PC-3 (cell line): ENCODE data around the gene COL1A1. TPM values are rescaled to one million over a fixed set of nuclear protein-coding genes. Genes with fewer than 3 reads are reported as not detected.

Source experiments
- ATAC-seq: fragments of 200-7000 bp; cut with Tn5 transposase; 2 replicates; pipeline ENCODE4 v1.9.1; 2020; ENCODE audit warnings: mild to moderate bottlenecking, moderate library complexity
- BruUV-seq: library from RNA; stranded (reverse); fragments of 400-500 nt; replicated peaks from 2 replicates; lab custom pipeline; 2021; lab: Mats Ljungman, UMichigan
- CTCF ChIA-PET: fragments of 300-600 bp; sonication (Branson Sonifier 250); formaldehyde crosslinking; loops from one replicate; lab custom pipeline; 2022; ENCODE audit warnings: antibody characterized with exemption; lab: Charles Lee
- POLR2A ChIA-PET: fragments of 300-600 bp; sonication (Branson Sonifier 250); formaldehyde crosslinking; loops from one replicate; lab custom pipeline; 2022; ENCODE audit warnings: antibody characterized with exemption; ENCODE audit not compliant: unreplicated experiment; lab: Charles Lee
- DNase-seq: peaks from one replicate; pipeline ENCODE4 v3.0.0-alpha.2; 2015
- H2AFZ ChIP-seq: fragments of 300-600 bp; sonication (generic); 2 replicates; pipeline ENCODE4 v1.6.0; 2016; ENCODE audit warnings: antibody characterized with exemption, low read length
- H3F3A ChIP-seq: fragments of 300-600 bp; sonication (generic); one replicate; pipeline ENCODE4 v1.6.0; 2017; ENCODE audit warnings: antibody characterized with exemption, low read length, control low read depth, mild to moderate bottlenecking; ENCODE audit not compliant: unreplicated experiment
- H3K27ac ChIP-seq: fragments of 300-600 bp; sonication (generic); 2 replicates; pipeline ENCODE4 v1.5.1; 2016; ENCODE audit warnings: mild to moderate bottlenecking, low read length
- H3K27me3 ChIP-seq: fragments of 300-600 bp; sonication (generic); 2 replicates; pipeline ENCODE4 v1.6.1; 2016; ENCODE audit warnings: low read length, mixed read lengths
- H3K36me3 ChIP-seq: fragments of 300-600 bp; sonication (generic); 2 replicates; pipeline ENCODE4 v1.6.1; 2016; ENCODE audit warnings: low read depth, mixed run types, low read length, mixed read lengths
- H3K4me1 ChIP-seq: fragments of 300-600 bp; sonication (generic); 2 replicates; pipeline ENCODE4 v1.5.1; 2016; ENCODE audit warnings: low read length; ENCODE audit not compliant: insufficient read depth
- H3K4me2 ChIP-seq: fragments of 300-600 bp; sonication (generic); 2 replicates; pipeline ENCODE4 v1.6.0; 2016; ENCODE audit warnings: low read length
- H3K4me3 ChIP-seq: fragments of 300-600 bp; sonication (generic); 2 replicates; pipeline ENCODE4 v1.5.1; 2016; ENCODE audit warnings: mild to moderate bottlenecking, low read length, mixed read lengths
- H3K79me2 ChIP-seq: fragments of 300-600 bp; sonication (generic); 2 replicates; pipeline ENCODE4 v1.6.1; 2017; ENCODE audit warnings: low read length, mixed read lengths
- H3K9ac ChIP-seq: fragments of 300-600 bp; sonication (generic); 2 replicates; pipeline ENCODE4 v1.6.0; 2016; ENCODE audit warnings: mild to moderate bottlenecking, low read length
- H3K9me2 ChIP-seq: fragments of 300-600 bp; sonication (generic); replicated peaks from 2 replicates; pipeline ENCODE4 v1.6.1; 2016; ENCODE audit warnings: mixed run types, low read length, mixed read lengths
- H3K9me3 ChIP-seq: fragments of 300-600 bp; sonication (generic); 2 replicates; pipeline ENCODE4 v1.6.1; 2016; ENCODE audit warnings: low read length, mixed read lengths
- H4K20me1 ChIP-seq: fragments of 300-600 bp; sonication (generic); 2 replicates; pipeline ENCODE4 v1.6.1; 2016; ENCODE audit warnings: low read length, mixed read lengths
- EZH2 ChIP-seq: fragments of 300-600 bp; sonication (generic); IDR thresholded peaks from one replicate; pipeline ENCODE4 v1.6.1; 2017; ENCODE audit warnings: antibody characterized with exemption, mild to moderate bottlenecking, low read length; ENCODE audit not compliant: unreplicated experiment
- EZH2phosphoT487 ChIP-seq: fragments of 300-600 bp; sonication (generic); IDR thresholded peaks from 2 replicates; pipeline ENCODE4 v1.6.1; 2018; ENCODE audit warnings: mild to moderate bottlenecking, antibody characterized with exemption, low read length, borderline replicate concordance
- intact Hi-C: fragments of 100-400 bp; cut with micrococcal nuclease; formaldehyde crosslinking; loops from 2 replicates; pipeline ENCODE4 v1.9.0; 2023
- total RNA-seq: library from RNA; depleted of rRNA; stranded (reverse); fragments of >200 nt; gene quantifications from 2 replicates; pipeline ENCODE4 v1.2.3, GENCODE V29; 2014
- TF ChIP-seq, protein P1 (sequence below): fragments of 300-600 bp; sonication (generic); conservative IDR thresholded peaks from 2 replicates; pipeline ENCODE4 v1.5.1; 2017; ENCODE audit warnings: antibody characterized with exemption, low read depth, mild to moderate bottlenecking, low read length

COL1A1 gene
- total RNA-seq, 1 experiment from 2014 or later: 30.6 TPM

DNA sequence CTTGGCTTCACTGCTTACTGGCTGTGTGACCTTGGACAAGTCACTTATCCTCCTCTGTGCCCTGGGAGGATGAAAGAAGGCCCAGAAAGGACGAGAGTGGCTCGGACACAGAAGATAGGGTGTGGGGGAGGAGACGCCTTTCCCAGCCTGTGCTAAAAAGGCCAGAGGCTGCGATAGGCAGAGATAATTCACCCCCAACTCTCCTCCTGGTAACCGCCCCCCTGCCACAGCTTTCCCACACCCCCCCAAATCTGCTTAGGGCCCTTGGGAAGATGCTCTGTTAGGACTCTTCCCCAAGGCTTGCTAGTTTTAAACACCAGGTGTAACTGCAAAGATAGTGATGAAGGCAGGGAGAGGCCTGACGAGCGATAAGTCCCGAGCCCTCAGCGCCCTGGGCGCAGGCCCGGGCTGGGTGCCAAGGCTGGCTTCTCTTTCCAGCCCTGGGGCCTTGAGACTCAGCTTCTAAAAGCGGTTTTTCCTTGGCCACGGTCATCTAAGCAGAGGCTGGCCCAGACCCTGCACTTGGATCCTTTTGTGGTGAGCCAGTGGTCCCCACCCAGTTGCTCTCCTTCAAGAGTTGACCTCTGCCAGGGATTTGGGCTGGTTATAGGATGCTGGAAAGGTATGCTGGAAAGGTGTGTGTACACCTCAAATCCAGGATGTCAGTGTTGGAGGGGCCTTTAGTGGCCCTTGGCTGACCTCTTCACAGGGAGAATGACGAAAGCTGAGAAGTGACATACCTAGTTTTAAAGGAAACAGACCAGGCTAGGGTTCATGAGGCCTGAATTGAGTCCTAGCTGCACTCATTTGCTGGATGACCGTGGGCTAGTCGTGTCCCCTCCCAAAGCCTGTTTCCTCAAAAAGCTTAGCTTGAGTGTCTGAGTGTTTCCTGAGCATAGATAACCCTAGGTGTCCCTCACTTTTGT lies 47.5 kb downstream of the COL1A1 start:
- no peaks in the 10 kb centered on the region for H3F3A ChIP-seq
- no peaks in the 10 kb centered on the region for H3K9me2 ChIP-seq
- BruUV-seq: no TSS peak
- no peaks in the 10 kb centered on the region for H3K27me3 ChIP-seq
- ChIA-PET POLR2A (no interaction called here), CTCF (no interaction called here)
- H3K4me1 ChIP-seq: peaks cover 29% of the 10 kb centered on the region
- no peaks in the 10 kb centered on the region for H3K36me3 ChIP-seq
- no peak overlapping the region for H2AFZ ChIP-seq
- H3K27ac ChIP-seq: peak overlapping the region; percentile 45
- intact Hi-C loops: loop anchor here (5.0 kb wide), 1 partner anchor 127 kb away; no protein-coding TSS in a partner anchor
- TF ChIP-seq, protein P1, sequence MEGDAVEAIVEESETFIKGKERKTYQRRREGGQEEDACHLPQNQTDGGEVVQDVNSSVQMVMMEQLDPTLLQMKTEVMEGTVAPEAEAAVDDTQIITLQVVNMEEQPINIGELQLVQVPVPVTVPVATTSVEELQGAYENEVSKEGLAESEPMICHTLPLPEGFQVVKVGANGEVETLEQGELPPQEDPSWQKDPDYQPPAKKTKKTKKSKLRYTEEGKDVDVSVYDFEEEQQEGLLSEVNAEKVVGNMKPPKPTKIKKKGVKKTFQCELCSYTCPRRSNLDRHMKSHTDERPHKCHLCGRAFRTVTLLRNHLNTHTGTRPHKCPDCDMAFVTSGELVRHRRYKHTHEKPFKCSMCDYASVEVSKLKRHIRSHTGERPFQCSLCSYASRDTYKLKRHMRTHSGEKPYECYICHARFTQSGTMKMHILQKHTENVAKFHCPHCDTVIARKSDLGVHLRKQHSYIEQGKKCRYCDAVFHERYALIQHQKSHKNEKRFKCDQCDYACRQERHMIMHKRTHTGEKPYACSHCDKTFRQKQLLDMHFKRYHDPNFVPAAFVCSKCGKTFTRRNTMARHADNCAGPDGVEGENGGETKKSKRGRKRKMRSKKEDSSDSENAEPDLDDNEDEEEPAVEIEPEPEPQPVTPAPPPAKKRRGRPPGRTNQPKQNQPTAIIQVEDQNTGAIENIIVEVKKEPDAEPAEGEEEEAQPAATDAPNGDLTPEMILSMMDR: no peak
- TF ChIP-seq EZH2 (no peak), EZH2phosphoT487 (no peak)
- H3K79me2 ChIP-seq: peaks cover 18% of the 10 kb centered on the region
- no peak overlapping the region for H3K9ac ChIP-seq
- no peak overlapping the region for H3K4me3 ChIP-seq
- no peaks in the 10 kb centered on the region for H4K20me1 ChIP-seq
- ATAC-seq (no peak), DNase-seq (peak; percentile 55)
- H3K9me3 ChIP-seq: no peaks in the 10 kb centered on the region
- no peak overlapping the region for H3K4me2 ChIP-seq

DNA sequence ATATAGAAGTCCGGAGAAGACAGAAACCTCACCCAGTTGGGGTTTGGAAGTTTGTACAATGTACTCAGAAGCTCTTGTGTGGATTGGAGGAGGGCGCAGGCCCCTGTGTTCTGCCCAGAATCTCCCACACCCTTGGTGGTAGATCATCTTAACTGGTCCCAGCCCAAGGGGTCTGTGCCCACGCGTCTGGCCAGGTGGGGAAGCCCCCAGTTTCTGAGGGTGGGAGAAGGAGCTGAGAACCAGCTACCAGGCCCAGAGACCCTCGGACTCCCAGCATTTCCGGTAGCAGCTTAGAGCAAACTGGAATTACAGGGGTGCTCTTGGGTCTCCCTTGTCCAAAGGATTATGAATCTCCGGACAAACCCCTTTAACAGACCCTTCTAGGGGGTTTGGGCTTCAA lies 48.7 kb downstream of the COL1A1 start:
- TF ChIP-seq EZH2 (no peak), EZH2phosphoT487 (no peak)
- TF ChIP-seq, protein P1: no peak
- intact Hi-C loops: loop anchor here (1.0 to 5.0 kb wide), 2 partner anchors 9 to 125 kb away; no protein-coding TSS in a partner anchor
- Histone ChIP-seq H3K36me3 (no peaks in the 10 kb centered on the region), H3K4me3 (peak overlapping the region; percentile 90; the same call in 1 of the 2 replicates), H3K9me3 (no peaks in the 10 kb centered on the region), H2AFZ (peak overlapping the region; percentile 93; the same call in 1 of the 2 replicates), H3K79me2 (peaks cover 30% of the 10 kb centered on the region), H3F3A (no peaks in the 10 kb centered on the region), H3K9me2 (no peaks in the 10 kb centered on the region), H3K9ac (peak overlapping the region; percentile 68), H3K27me3 (no peaks in the 10 kb centered on the region), H4K20me1 (peaks cover 10% of the 10 kb centered on the region; the same call in 1 of the 2 replicates), H3K4me1 (peaks cover 39% of the 10 kb centered on the region), H3K27ac (peak overlapping the region; percentile 82), H3K4me2 (peak overlapping the region; percentile 99)
- no peak for ATAC-seq
- ChIA-PET POLR2A (interaction anchor here (0.5 kb wide), 1 partner anchor 572 kb away, joined by 3 read pairs; no protein-coding TSS in a partner anchor), CTCF (interaction anchor here (1.3 to 1.6 kb wide), 3 partner anchors 8 to 58 kb away, joined by 3 to 11 read pairs (median 7); partner anchors contain the start of gene PDK2)
- no TSS peak for BruUV-seq
- no peak for DNase-seq
